Measurements from ENCODE around the gene KIFC3.
"Not testable (repeated sequence)": the region's sequence is repeated elsewhere in the genome, so short reads cannot be mapped to it uniquely, and the experiment has no call there.

The KIFC3 gene

DNA sequence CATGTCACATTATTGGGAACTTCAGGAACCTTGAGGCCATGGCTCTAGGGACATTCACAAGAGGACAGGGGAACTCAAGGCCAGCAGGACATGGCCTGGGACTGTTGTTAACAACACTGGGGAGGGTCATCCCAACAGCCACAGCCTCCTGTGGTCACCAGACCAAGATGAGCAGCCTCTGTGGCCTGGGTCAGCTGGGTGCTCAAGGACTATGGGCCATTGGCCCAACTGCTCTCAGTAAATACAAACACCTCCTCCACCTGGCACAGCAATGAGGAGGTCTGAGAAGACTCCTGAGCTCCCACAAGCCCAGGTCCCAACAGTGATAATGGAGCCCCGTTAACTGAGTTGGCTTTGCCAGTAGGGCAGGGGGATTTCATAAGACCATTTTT lies 20.9 kb downstream of the KIFC3 start:
- no peaks in the 10 kb centered on the region for H3K36me3 Mint-ChIP-seq
- ATAC-seq (ENCODE audit: low read depth) (no peak), DNase-seq (ENCODE audit: low spot score in 2 of 2) (no peak)
- no peaks in the 10 kb centered on the region for H3K4me1 Mint-ChIP-seq
- H3K27me3 Mint-ChIP-seq, result peaks cover 11% of the 10 kb centered on the region
- H3K4me3 Mint-ChIP-seq, result no peak overlapping the region
- H3K27ac Mint-ChIP-seq, result no peak overlapping the region
- no peaks in the 10 kb centered on the region for H3K9me3 Mint-ChIP-seq

DNA sequence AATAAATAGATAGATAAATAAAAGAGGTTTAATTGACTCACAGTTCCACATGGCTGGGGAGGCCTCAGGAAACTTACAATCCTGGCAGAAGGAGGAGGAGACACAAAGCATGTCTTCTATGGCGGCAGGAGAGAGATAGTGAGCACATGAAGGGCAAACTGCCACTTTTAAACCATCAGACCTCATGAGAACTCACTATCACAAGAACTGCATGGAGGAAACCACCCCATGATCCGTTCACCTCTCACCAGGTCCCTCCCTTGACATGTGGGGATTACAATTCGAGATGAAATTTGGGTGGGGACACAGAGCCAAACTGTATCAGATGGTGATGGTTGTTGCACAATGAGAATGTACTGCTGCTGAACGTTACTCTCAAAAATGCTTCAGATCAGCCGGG lies 22.5 kb downstream of the KIFC3 start:
- not testable (repeated sequence) for H3K4me3 Mint-ChIP-seq; H3K27ac Mint-ChIP-seq; H3K36me3 Mint-ChIP-seq; H3K4me1 Mint-ChIP-seq; H3K27me3 Mint-ChIP-seq; DNase-seq (ENCODE audit: low spot score in 2 of 2); ATAC-seq (ENCODE audit: low read depth); H3K9me3 Mint-ChIP-seq

DNA sequence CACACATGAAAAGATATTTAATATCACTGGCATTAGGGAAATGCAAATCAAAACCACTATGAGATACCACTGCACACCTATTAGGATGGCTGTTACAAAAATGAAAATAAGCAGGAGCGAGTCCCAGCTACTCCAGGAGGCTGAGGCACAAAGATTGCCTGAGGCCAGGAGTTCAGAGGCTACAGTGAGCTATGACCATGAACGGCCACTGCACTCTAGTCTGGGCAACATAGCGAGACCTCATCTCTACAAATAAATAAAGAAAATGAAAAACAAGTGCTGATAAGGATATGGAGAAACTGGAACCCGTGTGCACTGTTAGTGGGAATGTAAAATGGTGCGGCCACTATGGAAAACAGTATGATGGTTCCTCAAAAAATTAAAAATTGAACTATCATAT lies 23.6 kb downstream of the KIFC3 start:
- peaks cover 2% of the 10 kb centered on the region for H3K27me3 Mint-ChIP-seq
- no peak for DNase-seq (ENCODE audit: low spot score in 2 of 2)
- no peaks in the 10 kb centered on the region for H3K36me3 Mint-ChIP-seq
- H3K4me1 Mint-ChIP-seq, result no peaks in the 10 kb centered on the region
- no peaks in the 10 kb centered on the region for H3K9me3 Mint-ChIP-seq
- no peak overlapping the region for H3K4me3 Mint-ChIP-seq
- no peak overlapping the region for H3K27ac Mint-ChIP-seq
- ATAC-seq (ENCODE audit: low read depth), result no peak

DNA sequence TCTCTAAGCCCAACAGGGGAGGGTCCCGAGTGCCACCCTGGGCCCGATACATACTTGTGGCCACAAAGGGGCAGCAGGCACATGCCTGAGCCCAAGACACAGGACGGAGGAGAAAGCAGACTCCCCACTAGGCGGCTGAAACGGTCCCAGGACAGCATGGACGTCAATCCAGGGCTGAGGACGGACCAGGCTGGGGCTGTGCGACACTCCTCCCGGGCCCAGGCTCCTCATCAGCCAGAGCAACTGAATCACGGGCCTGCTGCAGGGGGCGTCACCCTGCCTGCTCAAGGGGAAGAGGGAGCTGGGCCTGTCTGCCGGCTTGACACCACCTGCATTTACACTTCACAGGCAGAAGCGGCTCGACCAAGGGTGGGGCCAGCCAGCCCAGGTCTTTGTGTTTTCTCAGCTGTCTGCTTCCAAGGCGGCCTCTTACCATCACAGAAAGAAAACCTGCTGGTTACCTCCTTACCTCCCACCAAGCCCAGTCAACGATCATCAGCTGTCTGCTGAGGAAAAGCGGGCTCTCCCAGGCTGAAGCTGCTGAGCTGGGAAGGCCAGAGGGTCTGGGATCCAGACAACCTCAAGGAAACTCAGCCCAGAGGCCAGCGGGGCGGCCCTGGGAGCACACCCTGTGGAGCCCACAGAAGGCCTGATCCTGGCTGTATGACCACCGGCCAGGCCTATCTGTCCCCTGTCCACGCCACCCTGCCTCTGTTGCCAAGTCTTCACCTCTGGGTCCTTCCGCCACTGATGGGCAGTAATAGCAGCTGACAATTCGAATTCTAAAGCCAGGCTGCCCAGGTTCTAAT lies 26.4 kb downstream of the KIFC3 start:
- Mint-ChIP-seq H3K27ac (no peak overlapping the region), H3K9me3 (no peaks in the 10 kb centered on the region)
- no peak for ATAC-seq (ENCODE audit: low read depth)

DNA sequence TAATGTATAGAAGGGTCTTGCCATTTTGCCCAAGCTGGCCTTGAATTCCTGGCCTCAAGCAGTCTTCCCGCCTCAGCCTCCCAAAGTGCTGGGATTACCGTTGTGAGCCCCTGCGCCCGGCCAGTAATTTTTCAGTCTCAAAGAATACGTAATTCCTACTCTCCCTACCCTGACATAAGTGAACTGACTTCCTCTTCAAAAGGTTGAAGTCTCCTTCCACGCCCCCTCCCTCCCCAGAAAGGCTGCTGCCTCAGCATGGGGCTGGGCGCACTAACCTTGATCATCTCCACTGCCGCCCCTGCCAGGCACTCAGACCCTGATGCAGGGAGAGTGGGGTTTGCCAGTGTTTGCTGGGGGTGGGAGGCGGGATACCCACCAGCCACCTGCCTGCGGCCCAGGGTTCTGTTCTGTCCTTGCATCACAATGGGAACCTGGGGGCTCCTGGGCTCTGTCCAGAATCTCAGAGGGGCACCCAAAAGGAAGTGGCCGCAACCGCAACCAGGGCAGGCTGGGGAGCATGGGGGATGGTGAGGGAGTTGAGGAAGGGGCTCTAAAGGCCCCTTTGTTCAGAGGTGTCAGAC lies 27.5 kb downstream of the KIFC3 start:
- no peak overlapping the region for H3K27ac Mint-ChIP-seq
- H3K36me3 Mint-ChIP-seq, result no peaks in the 10 kb centered on the region
- no peak overlapping the region for H3K4me3 Mint-ChIP-seq
- H3K4me1 Mint-ChIP-seq, result no peaks in the 10 kb centered on the region
- no peaks in the 10 kb centered on the region for H3K9me3 Mint-ChIP-seq
- DNase-seq (ENCODE audit: low spot score in 2 of 2) (no peak), ATAC-seq (ENCODE audit: low read depth) (no peak)
- peaks cover 2% of the 10 kb centered on the region for H3K27me3 Mint-ChIP-seq

More for the DNA sequence above, 26.4 kb downstream of the KIFC3 start:
- peaks cover 2% of the 10 kb centered on the region for H3K27me3 Mint-ChIP-seq
- no peak for DNase-seq (ENCODE audit: low spot score in 2 of 2)
- H3K4me1 Mint-ChIP-seq, result no peaks in the 10 kb centered on the region
- no peaks in the 10 kb centered on the region for H3K36me3 Mint-ChIP-seq
- H3K4me3 Mint-ChIP-seq, result no peak overlapping the region

DNA sequence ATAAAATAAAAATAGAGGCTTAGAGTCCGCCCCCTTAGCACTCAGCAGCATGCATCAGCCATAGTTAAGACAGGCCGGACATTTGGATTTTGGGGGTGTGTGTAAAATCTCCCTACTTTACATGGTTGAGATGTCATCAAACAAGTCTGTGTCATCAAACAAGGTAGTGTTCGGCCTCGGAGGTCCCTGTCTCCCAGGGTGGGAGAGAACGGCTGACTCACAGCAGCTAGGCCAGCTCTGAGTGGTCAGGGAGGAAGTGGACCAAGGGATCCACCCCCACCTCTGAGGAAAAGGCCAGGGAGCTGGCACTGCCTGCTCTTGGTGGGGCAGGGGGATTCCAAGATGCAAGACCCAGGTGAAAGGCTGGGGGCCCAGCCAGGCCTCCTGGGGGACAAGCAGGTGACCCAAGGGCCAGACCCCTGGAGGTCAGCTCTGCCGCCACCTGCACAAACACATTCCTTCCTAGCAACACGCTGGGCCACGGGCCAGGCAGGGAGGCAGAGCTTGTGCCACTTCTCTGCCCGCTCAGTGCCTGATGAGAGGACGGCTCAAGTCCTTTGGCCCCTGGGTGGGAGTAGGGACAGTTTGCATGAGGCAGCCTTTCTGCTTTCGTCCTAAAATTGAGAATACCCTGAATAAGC lies 28.5 kb downstream of the KIFC3 start:
- Mint-ChIP-seq H3K27ac (no peak overlapping the region), H3K4me1 (no peaks in the 10 kb centered on the region), H3K27me3 (peaks cover 2% of the 10 kb centered on the region), H3K4me3 (no peak overlapping the region), H3K9me3 (no peaks in the 10 kb centered on the region), H3K36me3 (no peaks in the 10 kb centered on the region)
- ATAC-seq (ENCODE audit: low read depth) (no peak), DNase-seq (ENCODE audit: low spot score in 2 of 2) (no peak)

DNA sequence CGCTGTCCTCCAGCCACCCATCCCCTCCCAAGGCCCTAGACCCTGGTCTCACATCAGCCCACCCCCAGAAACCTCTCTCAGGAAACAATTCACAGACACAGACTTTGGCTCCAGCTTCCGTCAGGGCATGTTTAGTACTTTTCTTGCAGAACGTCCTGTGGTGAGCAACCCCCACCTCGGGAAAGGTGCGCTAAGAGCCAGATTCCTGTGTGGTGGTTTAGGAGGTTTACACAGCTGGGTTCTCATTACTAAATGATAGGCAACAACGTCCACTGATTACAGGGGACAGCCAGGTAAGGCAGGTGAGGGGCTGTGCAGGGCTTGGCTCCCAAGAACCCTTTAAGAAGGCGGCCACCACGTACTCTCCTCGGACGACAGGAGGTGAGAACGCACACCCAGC lies 29.3 kb downstream of the KIFC3 start:
- no peak for ATAC-seq (ENCODE audit: low read depth)

DNA sequence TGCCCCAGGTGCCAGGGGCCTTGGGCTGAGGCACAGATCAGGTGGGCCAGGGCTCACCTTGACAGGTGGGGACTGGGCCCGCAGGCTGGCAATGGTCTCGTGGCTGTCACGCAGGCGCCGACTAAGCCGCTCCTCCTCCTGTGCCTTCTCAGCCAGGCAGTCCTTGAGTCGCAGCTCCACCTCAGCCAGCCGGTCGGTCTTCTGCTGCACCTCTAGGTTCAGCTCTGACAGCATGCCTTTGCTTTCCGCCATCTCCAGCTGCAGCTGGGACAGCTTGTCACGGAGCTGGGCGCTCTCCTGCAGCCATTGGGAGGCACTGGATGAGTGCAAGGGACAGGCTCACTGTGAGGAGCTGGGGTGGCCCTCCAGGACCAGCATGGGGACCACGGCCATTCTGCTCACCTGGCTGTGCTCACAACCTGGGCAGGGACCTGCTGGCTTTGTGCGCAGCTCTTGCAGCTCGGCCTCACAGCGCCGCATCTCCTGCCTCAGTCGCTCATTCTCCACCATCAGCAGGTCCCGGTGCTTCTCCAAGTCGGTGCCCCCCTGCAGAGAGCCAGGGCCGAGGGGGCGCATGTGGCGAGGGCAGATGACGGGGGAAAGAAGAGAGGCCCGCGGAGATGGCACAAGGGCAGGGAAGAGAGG lies 31.0 kb downstream of the KIFC3 start:
- H3K27me3 Mint-ChIP-seq, result no peaks in the 10 kb centered on the region
- H3K9me3 Mint-ChIP-seq, result no peaks in the 10 kb centered on the region
- H3K27ac Mint-ChIP-seq, result no peak overlapping the region
- no peaks in the 10 kb centered on the region for H3K4me1 Mint-ChIP-seq
- ATAC-seq (ENCODE audit: low read depth), result no peak
- H3K36me3 Mint-ChIP-seq, result no peaks in the 10 kb centered on the region
- H3K4me3 Mint-ChIP-seq, result no peak overlapping the region
- no peak for DNase-seq (ENCODE audit: low spot score in 2 of 2)

More for the DNA sequence above, 29.3 kb downstream of the KIFC3 start:
- Mint-ChIP-seq H3K36me3 (no peaks in the 10 kb centered on the region), H3K27ac (no peak overlapping the region), H3K4me1 (no peaks in the 10 kb centered on the region), H3K4me3 (no peak overlapping the region), H3K9me3 (no peaks in the 10 kb centered on the region), H3K27me3 (peaks cover 2% of the 10 kb centered on the region)
- no peak for DNase-seq (ENCODE audit: low spot score in 2 of 2)

DNA sequence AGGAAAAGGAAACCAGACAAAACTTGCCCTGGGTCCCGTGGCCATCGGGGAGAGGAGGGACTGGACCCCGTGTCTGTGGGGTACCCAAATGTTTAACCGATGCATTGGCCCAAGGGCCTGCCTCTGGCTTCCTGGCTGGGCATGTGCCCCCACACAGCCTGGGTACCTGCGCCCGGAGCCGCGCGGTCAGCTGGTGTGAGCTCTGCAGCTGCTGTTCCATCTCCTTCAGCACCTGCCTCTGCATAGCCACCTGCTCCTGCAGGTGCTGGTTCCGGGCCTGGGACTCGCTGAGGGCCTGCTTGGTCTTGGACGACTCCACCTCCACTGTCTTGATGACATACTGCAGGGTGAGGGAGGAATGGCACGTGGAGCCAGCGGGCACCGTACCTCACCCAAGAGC lies 31.9 kb downstream of the KIFC3 start:
- Mint-ChIP-seq H3K4me3 (no peak overlapping the region), H3K27ac (no peak overlapping the region), H3K36me3 (no peaks in the 10 kb centered on the region), H3K27me3 (no peaks in the 10 kb centered on the region), H3K9me3 (no peaks in the 10 kb centered on the region), H3K4me1 (no peaks in the 10 kb centered on the region)
- no peak for DNase-seq (ENCODE audit: low spot score in 2 of 2)
- ATAC-seq (ENCODE audit: low read depth), result no peak

DNA sequence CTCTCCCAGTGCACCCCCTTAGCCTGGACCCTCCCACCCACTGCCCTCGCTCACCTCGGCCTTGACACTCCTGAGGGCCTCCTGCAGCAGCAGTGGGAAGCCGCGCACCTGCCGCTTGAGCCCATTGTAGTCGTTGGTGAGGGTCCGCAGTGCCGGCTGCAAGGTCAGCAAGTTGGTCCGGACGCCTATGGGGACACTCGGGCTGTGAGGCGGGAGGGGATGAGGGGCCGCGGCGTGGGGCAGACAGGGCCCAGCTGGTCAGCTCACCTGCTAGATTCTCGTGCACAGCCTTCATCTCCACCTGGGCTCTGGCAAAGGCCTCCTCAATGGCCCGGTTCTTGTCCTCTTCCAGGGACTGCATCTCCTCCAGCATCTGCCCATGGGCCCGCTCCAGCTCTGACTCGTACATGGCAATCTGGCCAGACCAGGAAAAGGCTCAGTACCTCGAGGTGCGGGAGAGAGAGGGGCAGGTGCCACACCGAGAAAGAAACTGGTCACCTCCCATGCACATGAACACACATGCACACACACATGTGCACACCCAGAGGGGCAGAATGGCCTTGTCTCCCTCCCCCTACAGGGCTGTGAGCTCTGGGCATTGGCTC lies 32.6 kb downstream of the KIFC3 start:
- no peak for ATAC-seq (ENCODE audit: low read depth)
- H3K36me3 Mint-ChIP-seq, result no peaks in the 10 kb centered on the region
- H3K27me3 Mint-ChIP-seq, result no peaks in the 10 kb centered on the region
- no peaks in the 10 kb centered on the region for H3K9me3 Mint-ChIP-seq
- H3K4me1 Mint-ChIP-seq, result no peaks in the 10 kb centered on the region
- no peak overlapping the region for H3K4me3 Mint-ChIP-seq
- H3K27ac Mint-ChIP-seq, result no peak overlapping the region
- DNase-seq (ENCODE audit: low spot score in 2 of 2), result no peak

DNA sequence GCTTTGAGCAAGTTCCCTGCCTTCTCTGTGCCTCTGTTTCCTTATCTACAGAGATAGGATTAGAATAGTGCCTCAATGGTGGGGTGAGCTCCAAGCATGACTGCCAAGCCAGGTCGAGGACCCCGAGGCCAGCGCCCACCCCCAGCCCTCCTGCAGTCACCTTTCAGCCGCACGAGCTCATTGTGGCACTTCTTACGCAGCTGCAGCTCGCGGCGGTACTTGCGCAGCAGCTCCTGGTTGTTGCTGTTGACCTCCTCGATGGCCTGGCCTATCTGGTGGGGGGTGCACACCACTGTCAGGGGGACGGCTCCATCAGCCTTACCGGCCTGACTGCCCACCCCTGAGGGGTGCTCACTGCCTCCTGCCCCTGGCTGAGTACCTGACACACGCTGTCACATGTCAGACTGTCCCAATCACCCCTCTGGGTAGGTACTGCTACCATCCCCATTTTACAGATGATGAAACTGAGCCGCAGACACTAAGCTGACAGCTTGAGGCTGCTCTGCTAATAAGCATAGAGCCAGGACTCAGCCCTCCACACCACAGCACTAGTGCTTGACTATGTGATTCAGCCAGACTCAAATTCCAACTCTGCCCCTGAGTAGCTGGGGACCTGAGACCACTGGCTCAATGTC lies 35.5 kb downstream of the KIFC3 start:
- Mint-ChIP-seq H3K27me3 (peaks cover 4% of the 10 kb centered on the region), H3K4me3 (no peak overlapping the region), H3K9me3 (no peaks in the 10 kb centered on the region), H3K4me1 (no peaks in the 10 kb centered on the region), H3K36me3 (no peaks in the 10 kb centered on the region), H3K27ac (no peak overlapping the region)
- ATAC-seq (ENCODE audit: low read depth), result no peak
- no peak for DNase-seq (ENCODE audit: low spot score in 2 of 2)

DNA sequence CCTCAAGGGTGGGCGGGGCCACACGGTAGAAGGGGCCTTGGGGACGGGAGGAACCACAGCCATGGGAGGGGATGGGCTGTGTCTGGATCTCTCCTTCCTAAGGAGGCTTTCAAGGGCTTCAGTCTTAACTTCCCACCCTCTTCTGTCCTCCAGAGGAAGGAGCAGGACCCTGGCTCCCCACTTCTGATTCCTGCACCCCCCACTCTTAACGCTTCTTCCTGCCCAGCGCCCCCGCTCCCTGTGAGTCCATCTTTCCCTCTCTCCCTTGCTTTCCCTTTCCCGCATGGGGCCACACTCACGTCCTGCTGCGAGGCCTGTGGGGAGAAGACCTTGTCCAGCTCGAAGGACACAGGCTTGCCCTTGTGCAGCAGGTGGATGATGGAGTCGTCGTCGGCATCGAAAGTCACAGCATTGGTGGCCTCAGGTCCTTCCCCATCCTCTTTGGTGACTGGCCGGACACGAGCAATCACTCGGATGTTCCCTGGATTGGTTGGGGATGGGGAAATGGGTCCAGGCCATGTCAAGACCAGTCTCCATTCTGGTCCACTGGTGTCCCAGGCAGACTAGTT lies 37.0 kb downstream of the KIFC3 start:
- H3K4me3 Mint-ChIP-seq, result no peak overlapping the region
- H3K27me3 Mint-ChIP-seq, result peaks cover 4% of the 10 kb centered on the region
- no peak for ATAC-seq (ENCODE audit: low read depth)
- H3K36me3 Mint-ChIP-seq, result no peaks in the 10 kb centered on the region
- H3K27ac Mint-ChIP-seq, result no peak overlapping the region
- no peaks in the 10 kb centered on the region for H3K9me3 Mint-ChIP-seq
- no peaks in the 10 kb centered on the region for H3K4me1 Mint-ChIP-seq
- no peak for DNase-seq (ENCODE audit: low spot score in 2 of 2)

DNA sequence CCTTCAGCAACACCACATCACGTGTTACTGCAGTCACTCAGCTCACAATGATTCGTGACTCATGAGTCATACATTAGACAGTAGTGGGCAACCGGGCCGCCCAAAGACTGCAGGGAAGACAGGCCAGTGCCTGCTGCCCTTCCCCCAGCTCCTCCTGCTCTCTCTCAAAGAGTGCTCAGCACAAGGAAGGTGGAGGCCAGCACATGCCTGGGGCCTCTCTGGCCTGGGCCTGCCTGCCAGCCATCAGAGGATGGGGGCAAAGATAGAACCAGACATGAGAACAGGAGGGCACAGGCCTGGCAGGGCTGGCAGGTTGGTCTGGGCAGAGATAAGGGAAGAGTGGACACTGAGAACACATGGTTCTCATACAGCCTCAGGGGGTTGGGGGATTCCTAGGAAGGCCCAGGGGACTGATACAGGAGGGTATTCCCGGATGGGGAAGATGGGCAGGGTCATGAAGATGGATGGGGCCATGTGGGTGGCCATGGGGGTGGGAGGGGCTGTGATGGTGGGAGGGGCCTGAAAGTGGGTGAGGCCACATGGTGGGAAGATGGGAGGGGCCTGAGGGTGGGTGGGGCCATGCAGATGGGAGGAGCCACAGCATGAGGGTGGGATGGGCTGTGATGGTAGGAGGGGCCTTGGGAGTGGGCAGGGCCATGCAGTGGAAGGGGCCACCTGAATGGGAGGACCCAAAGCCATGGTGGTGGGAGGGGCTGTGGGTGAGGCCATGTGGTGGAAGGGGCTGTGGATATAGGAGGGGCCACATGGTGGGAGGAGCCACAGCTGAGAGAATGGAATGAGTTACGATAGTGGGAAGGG lies 37.7 kb downstream of the KIFC3 start:
- DNase-seq (ENCODE audit: low spot score in 2 of 2) (no peak), ATAC-seq (ENCODE audit: low read depth) (peak; percentile 72)
- H3K4me3 Mint-ChIP-seq, result no peak overlapping the region
- no peak overlapping the region for H3K27ac Mint-ChIP-seq
- H3K27me3 Mint-ChIP-seq, result peaks cover 4% of the 10 kb centered on the region
- H3K4me1 Mint-ChIP-seq, result no peaks in the 10 kb centered on the region
- no peaks in the 10 kb centered on the region for H3K9me3 Mint-ChIP-seq
- no peaks in the 10 kb centered on the region for H3K36me3 Mint-ChIP-seq
